ENCODE measurements around the gene KIF18B.

DNA sequence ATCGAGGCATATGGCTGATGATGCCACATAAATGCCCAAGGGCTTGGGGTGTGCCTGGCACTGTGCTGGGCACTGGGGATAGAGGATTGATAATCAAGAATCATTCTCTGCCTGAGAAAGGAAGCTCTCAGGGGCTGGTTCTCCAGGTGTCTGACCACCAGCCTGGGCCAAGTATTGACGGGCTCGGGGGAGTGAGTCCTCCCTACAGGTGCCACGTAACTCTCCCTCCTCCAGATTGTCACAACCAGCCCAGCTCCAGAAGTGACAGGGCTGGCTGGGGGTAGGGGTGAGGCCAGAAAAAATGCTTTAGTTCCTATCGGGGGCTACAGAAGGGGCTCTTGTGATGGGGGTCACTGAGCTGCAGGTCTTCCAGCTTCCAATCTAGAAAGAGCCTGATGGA, 31.2 kb upstream of the KIF18B start:
- TF ChIP-seq, protein P1, sequence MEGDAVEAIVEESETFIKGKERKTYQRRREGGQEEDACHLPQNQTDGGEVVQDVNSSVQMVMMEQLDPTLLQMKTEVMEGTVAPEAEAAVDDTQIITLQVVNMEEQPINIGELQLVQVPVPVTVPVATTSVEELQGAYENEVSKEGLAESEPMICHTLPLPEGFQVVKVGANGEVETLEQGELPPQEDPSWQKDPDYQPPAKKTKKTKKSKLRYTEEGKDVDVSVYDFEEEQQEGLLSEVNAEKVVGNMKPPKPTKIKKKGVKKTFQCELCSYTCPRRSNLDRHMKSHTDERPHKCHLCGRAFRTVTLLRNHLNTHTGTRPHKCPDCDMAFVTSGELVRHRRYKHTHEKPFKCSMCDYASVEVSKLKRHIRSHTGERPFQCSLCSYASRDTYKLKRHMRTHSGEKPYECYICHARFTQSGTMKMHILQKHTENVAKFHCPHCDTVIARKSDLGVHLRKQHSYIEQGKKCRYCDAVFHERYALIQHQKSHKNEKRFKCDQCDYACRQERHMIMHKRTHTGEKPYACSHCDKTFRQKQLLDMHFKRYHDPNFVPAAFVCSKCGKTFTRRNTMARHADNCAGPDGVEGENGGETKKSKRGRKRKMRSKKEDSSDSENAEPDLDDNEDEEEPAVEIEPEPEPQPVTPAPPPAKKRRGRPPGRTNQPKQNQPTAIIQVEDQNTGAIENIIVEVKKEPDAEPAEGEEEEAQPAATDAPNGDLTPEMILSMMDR (IDR thresholded peaks at IDR 0.05), result no peak
- TF ChIP-seq POLR2A (IDR thresholded peaks at IDR 0.05), result no peak

Measured in right lobe of liver (tissue), 4 donors.